HepG2 (cell line): ENCODE data around the gene HINFP. TPM values are rescaled to one million over a fixed set of nuclear protein-coding genes. Genes with fewer than 3 reads are reported as not detected.

Experiments used
- FIP1L1 ChIP-seq: fragments of 200-400 bp; formaldehyde crosslinking; IDR thresholded peaks from 2 replicates; pipeline ENCODE4 v1.6.1; 2018; ENCODE audit warnings: low read depth, mild to moderate bottlenecking, low read length, moderate library complexity, borderline replicate concordance; ENCODE audit not compliant: insufficient read depth
- IRF2 ChIP-seq: IDR thresholded peaks from 2 replicates; pipeline ENCODE4 v1.6.1; 2018; ENCODE audit warnings: missing genetic modification reagents, missing compliant biosample characterization
- KMT2A ChIP-seq: sonication (generic); formaldehyde crosslinking; IDR thresholded peaks from 2 replicates; pipeline ENCODE4 v1.4.0; 2020; ENCODE audit warnings: missing genetic modification reagents
- MEIS1 ChIP-seq: sonication (generic); formaldehyde crosslinking; IDR thresholded peaks from 2 replicates; pipeline ENCODE4 v1.9.0; 2021; ENCODE audit warnings: mild to moderate bottlenecking, missing genetic modification reagents, moderate library complexity, borderline replicate concordance
- NCOA1 ChIP-seq: sonication (generic); formaldehyde crosslinking; IDR thresholded peaks from 2 replicates; pipeline ENCODE4 v1.9.0; 2021; ENCODE audit warnings: missing genetic modification reagents
- PHF8 ChIP-seq: sonication (generic); formaldehyde crosslinking; IDR thresholded peaks from 2 replicates; pipeline ENCODE4 v1.5.0; 2020; ENCODE audit warnings: missing genetic modification reagents
- POLR2G ChIP-seq: fragments of 200-400 bp; formaldehyde crosslinking; IDR thresholded peaks from 2 replicates; pipeline ENCODE4 v1.6.1; 2018; ENCODE audit warnings: mild to moderate bottlenecking, low read depth, low read length, moderate library complexity
- RBFOX2 ChIP-seq: fragments of 200-400 bp; formaldehyde crosslinking; IDR thresholded peaks from 2 replicates; pipeline ENCODE4 v1.6.1; 2017; ENCODE audit warnings: low read depth, mild to moderate bottlenecking, low read length
- SAP130 ChIP-seq: IDR thresholded peaks from 2 replicates; pipeline ENCODE4 v1.6.1; 2016; ENCODE audit warnings: low read depth
- SIN3A ChIP-seq: IDR thresholded peaks from 2 replicates; pipeline ENCODE4 v1.6.1; 2011; ENCODE audit warnings: low read depth, mild to moderate bottlenecking, control low read depth, low read length, borderline replicate concordance
- ZC3H13 ChIP-seq: sonication (generic); formaldehyde crosslinking; IDR thresholded peaks from 2 replicates; pipeline ENCODE4 v1.8.1; 2023; ENCODE audit warnings: mild to moderate bottlenecking, missing genetic modification reagents, moderate library complexity
- ZNF232 ChIP-seq: sonication (generic); formaldehyde crosslinking; IDR thresholded peaks from 2 replicates; pipeline ENCODE4 v1.4.0; 2020; ENCODE audit warnings: missing genetic modification reagents, borderline replicate concordance
- ZNF235 ChIP-seq: sonication (generic); formaldehyde crosslinking; IDR thresholded peaks from 2 replicates; pipeline ENCODE4 v1.8.1; 2023; ENCODE audit warnings: mild to moderate bottlenecking, missing genetic modification reagents, borderline replicate concordance
- ZNF616 ChIP-seq: sonication (generic); formaldehyde crosslinking; IDR thresholded peaks from 2 replicates; pipeline ENCODE4 v1.5.0; 2020; ENCODE audit warnings: low read depth, mild to moderate bottlenecking, missing genetic modification reagents
- ZNF674 ChIP-seq: sonication (generic); formaldehyde crosslinking; IDR thresholded peaks from 2 replicates; pipeline ENCODE4 v1.5.0; 2020; ENCODE audit warnings: low read depth, mild to moderate bottlenecking, missing genetic modification reagents
- ZNF678 ChIP-seq: sonication (generic); formaldehyde crosslinking; IDR thresholded peaks from 2 replicates; pipeline ENCODE4 v1.4.0; 2020; ENCODE audit warnings: mild to moderate bottlenecking, missing genetic modification reagents
- ZNF713 ChIP-seq: sonication (generic); formaldehyde crosslinking; IDR thresholded peaks from 2 replicates; pipeline ENCODE4 v1.4.0; 2020; ENCODE audit warnings: mild to moderate bottlenecking, missing genetic modification reagents
- polyA plus RNA-seq, 8 experiments: library from polyadenylated mRNA; depleted of rRNA in 3 of 8; stranded (reverse) in 7 of 8; unstranded in 1 of 8; fragments of >200 nt; fragmentation: Illumina TruSeq in 4 of 8; extraction: Trizol in 4 of 8; gene quantifications; 2 replicates each; pipeline versions ENCODE4 v1.2.1 to v1.2.3, GENCODE V29; 2011 to 2016; ENCODE audit warnings: low read depth in 4 of 8, missing spikeins in 1 of 8, mixed read lengths in 1 of 8; ENCODE audit not compliant: insufficient read depth in 1 of 8
- total RNA-seq, 5 experiments: library from RNA; depleted of rRNA; stranded (reverse); fragments of >200 nt; fragmentation: Illumina TruSeq; extraction: Trizol; gene quantifications; 2 replicates each; pipeline ENCODE4 v1.2.3, GENCODE V29; 2016; ENCODE audit warnings: low read depth in 1 of 5
- TF ChIP-seq, protein P1 (sequence below), 2 experiments: sonication (generic) in 1 of 2; formaldehyde crosslinking in 1 of 2; IDR thresholded peaks; 2 replicates each; pipeline versions ENCODE4 v1.6.1 to v1.9.0; 2014 to 2022; ENCODE audit warnings: antibody characterized with exemption in 1 of 2, borderline replicate concordance in 1 of 2, inconsistent platforms in 1 of 2, low read depth in 1 of 2, missing genetic modification reagents in 1 of 2
- TF ChIP-seq, protein P2 (sequence below): IDR thresholded peaks from 2 replicates; pipeline ENCODE4 v1.6.1; 2016; ENCODE audit warnings: missing compliant biosample characterization, missing genetic modification reagents, borderline replicate concordance
- TF ChIP-seq, protein P3 (sequence below): sonication (generic); formaldehyde crosslinking; IDR thresholded peaks from 2 replicates; pipeline ENCODE4 v1.4.0; 2020; ENCODE audit warnings: missing genetic modification reagents

Gene HINFP
- total and polyA plus RNA-seq, 2 of the 13 experiments (the other 11 are each of a cell fraction or from before 2014, with no cell fraction given): 15.1 to 21.4 TPM

DNA sequence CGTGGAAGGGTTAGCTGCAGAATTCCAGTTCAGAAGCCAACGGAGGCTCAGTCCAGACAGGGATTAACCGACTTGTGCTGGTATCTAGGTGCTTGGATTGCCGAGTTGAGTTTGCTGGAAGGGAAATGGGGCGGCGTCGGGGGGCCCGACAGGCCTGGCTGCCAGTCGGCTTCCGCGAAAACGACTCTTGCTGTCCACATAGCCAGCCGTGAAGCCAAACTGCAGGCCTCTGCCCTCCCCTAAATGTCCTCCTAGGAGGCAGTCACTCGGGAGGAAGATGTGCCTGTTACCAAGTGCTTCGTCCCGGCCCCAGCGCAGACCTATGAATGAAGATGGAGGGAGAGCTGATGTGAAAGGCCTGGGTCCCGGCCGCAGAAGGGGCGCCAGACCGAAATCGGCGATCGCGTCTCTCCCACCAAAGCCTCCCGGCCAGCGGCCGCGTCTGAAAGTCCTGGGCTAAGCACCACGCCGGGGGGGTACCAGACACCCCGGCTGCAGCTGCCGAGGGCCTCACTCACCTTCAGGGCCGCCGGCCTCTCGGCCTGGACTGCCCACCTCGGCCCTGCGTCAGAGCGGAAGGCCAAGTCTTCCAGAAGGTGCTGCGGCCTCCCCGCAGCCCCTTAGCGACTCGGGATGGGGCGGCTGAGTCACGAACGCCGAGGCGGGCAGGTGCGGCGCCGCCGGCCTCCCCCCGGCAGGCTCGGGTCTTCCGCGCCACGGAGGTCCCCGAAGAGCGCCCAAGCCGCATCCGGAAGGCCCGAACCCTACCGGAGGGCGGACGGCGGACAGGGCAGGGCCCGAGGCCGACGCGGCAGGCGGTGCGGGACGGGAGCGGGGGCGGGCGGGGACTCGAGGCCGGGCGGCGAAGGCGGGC is 27.2 kb upstream of the HINFP start (continued):
- TF ChIP-seq, protein P1, sequence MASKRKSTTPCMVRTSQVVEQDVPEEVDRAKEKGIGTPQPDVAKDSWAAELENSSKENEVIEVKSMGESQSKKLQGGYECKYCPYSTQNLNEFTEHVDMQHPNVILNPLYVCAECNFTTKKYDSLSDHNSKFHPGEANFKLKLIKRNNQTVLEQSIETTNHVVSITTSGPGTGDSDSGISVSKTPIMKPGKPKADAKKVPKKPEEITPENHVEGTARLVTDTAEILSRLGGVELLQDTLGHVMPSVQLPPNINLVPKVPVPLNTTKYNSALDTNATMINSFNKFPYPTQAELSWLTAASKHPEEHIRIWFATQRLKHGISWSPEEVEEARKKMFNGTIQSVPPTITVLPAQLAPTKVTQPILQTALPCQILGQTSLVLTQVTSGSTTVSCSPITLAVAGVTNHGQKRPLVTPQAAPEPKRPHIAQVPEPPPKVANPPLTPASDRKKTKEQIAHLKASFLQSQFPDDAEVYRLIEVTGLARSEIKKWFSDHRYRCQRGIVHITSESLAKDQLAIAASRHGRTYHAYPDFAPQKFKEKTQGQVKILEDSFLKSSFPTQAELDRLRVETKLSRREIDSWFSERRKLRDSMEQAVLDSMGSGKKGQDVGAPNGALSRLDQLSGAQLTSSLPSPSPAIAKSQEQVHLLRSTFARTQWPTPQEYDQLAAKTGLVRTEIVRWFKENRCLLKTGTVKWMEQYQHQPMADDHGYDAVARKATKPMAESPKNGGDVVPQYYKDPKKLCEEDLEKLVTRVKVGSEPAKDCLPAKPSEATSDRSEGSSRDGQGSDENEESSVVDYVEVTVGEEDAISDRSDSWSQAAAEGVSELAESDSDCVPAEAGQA (IDR thresholded peaks at IDR 0.05; ENCODE audit: low read depth): no peak
- TF ChIP-seq, protein P1 (CRISPR knock-in tag; IDR thresholded peaks at IDR 0.05; ENCODE audit: borderline replicate concordance): no peak
- TF ChIP-seq ZC3H13 (CRISPR knock-in tag) (peak; percentile 80; the same call in 1 of the 2 replicates), RBFOX2 (peak; percentile 1; the same call in 1 of the 2 replicates), FIP1L1 (peak; percentile 35; the same call in 1 of the 2 replicates), ZNF235 (CRISPR knock-in tag) (peak; percentile 9; the same call in 1 of the 2 replicates), ZNF678 (CRISPR knock-in tag) (0 out of 2 replicates have a peak, but pooled peaks have one; percentile 10), POLR2G (peak; percentile 60), ZNF674 (CRISPR knock-in tag) (0 out of 2 replicates have a peak, but pooled peaks have one; percentile 23), IRF2 (CRISPR knock-in tag) (no peak), MEIS1 (no peak), PHF8 (peak; percentile 72), NCOA1 (CRISPR knock-in tag) (no peak), SAP130 (CRISPR knock-in tag) (no peak), ZNF616 (peak; percentile 17; the same call in 1 of the 2 replicates), ZNF713 (CRISPR knock-in tag) (no peak), ZNF232 (CRISPR knock-in tag) (peak; percentile 75; the same call in 1 of the 2 replicates), SIN3A (0 out of 2 replicates have a peak, but pooled peaks have one; percentile 49), KMT2A (CRISPR knock-in tag) (peak; percentile 43; the same call in 1 of the 2 replicates)
- TF ChIP-seq, protein P2, sequence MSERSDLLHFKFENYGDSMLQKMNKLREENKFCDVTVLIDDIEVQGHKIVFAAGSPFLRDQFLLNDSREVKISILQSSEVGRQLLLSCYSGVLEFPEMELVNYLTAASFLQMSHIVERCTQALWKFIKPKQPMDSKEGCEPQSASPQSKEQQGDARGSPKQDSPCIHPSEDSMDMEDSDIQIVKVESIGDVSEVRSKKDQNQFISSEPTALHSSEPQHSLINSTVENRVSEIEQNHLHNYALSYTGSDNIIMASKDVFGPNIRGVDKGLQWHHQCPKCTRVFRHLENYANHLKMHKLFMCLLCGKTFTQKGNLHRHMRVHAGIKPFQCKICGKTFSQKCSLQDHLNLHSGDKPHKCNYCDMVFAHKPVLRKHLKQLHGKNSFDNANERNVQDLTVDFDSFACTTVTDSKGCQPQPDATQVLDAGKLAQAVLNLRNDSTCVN: 0 out of 2 replicates have a peak, but pooled peaks have one; percentile 24
- TF ChIP-seq, protein P3, sequence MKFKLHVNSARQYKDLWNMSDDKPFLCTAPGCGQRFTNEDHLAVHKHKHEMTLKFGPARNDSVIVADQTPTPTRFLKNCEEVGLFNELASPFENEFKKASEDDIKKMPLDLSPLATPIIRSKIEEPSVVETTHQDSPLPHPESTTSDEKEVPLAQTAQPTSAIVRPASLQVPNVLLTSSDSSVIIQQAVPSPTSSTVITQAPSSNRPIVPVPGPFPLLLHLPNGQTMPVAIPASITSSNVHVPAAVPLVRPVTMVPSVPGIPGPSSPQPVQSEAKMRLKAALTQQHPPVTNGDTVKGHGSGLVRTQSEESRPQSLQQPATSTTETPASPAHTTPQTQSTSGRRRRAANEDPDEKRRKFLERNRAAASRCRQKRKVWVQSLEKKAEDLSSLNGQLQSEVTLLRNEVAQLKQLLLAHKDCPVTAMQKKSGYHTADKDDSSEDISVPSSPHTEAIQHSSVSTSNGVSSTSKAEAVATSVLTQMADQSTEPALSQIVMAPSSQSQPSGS (CRISPR knock-in tag): 0 out of 2 replicates have a peak, but pooled peaks have one; percentile 32
